GM18507 (cell line): ENCODE measurements around the gene AHCYL2.
"Not testable (repeated sequence)": the region's sequence is repeated elsewhere in the genome, so short reads cannot be mapped to it uniquely, and the experiment has no call there.

Experiments
- DNase-seq: peaks from one replicate; pipeline ENCODE4 v3.0.0; 2011; ENCODE audit warnings: low read depth; ENCODE audit not compliant: insufficient read length; ENCODE audit errors: extremely low spot score
- FAIRE-seq: peaks from 2 replicates; lab custom pipeline; 2011; peaks lifted over from hg19 to GRCh38; lab: Jason Lieb, UNC

Gene AHCYL2

GRCh38 chr7:129334473-129334872 is 109.6 kb downstream of the AHCYL2 start:
- DNase-seq, result no peak
- no peak for FAIRE-seq

- DNase-seq (no peak), FAIRE-seq (no peak)
Observed at GRCh38 chr7:129338450-129338849, 113.6 kb downstream of the AHCYL2 start.

DNA sequence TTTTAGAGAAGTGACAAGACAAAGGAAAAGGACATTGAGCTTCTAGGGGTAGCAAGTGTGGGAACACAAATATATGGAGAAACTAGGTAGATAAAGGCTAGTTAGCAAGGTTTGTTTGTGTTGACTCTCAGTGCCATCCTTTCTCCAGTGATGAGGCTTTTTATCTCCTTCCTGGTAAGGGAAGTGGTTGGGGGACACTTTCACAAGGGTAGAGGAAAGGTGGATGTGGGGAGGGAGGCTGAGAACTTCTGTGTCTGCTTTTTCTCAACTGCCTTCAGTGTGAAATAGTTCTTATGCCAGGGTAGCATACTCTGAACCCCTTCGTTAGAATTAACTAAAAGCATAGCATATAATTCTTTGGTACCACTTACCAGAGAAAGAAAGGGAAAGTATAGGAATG is 116.4 kb downstream of the AHCYL2 start:
- FAIRE-seq, result no peak

DNA sequence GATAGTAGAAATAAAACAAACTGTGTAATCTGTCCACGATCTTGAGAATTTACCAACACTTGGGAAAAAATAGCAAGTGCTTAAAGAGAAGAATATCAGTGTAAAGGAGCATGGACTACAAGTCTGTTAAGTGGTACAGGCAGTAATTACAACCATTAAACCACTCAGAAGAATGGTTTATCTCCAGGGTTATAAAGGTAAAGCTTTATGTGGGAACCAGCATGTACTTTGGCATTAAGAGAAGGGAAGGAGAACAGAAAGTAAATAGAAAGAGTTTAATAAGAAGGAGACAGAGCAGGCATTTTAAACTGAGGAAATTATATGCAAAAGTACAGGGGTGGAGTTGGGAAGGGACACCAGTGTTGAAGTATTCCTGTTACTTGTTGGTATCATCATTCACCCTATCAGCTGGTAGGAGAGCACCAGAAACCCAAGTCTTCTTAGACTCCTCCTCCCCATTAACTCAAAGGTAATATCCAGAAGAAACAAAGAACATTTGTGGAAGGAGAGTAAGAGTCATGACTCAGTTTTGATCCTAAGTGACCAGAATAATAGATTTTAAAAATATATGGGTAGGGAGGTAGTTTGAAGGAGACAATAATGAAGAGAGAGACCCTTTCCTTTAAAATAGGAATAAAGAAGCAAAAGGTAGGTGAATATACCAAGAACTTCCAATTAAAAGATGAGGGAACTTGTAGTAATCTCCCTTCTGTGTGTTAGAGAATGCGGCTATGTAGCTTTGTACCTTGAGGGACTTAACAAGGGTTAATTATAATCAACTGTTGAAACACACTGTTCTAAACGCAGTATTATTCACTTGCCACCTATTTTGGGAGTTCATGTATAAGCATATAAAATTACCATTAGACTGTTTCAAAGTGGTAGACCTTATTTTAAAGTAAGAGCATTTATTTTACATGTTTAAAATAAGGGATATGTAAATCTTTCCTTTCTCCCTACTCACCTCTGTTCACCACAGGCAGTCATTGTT is 117.3 kb downstream of the AHCYL2 start:
- DNase-seq, result no peak
- FAIRE-seq, result no peak

More for the DNA sequence above, 116.4 kb downstream of the AHCYL2 start:
- DNase-seq, result no peak

DNA sequence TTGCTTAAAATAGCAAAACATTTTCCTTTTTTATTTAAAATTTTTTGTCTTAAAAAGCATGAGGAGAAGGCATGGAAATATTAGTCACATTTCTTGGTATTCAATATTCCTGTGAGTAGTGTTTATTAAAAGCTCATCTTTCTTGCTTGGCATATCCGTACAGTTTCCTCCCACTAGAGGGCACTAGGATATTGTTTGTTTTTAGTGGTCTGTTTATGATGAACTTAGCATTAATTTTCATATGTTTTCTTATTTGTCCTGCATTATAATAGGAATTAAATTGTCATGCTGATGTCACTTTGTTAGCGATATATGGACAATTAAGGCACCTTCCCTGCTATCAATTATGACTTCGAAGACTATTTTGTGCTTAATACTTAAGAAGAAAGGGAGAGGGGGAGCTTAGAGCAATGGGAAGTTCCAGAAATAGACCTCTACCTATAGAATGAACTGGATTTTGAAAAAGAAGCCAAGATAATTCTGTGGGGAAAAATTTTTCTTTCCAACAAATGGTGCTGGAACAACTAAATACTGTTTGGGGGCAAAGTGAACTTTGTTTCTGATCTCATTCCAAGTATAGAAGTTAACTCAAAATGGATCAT is 118.4 kb downstream of the AHCYL2 start:
- DNase-seq (no peak), FAIRE-seq (peak; percentile 75)

GRCh38 chr7:129347330-129347729 is 122.5 kb downstream of the AHCYL2 start:
- DNase-seq (no peak), FAIRE-seq (no peak)

GRCh38 chr7:129348023-129348740 is 123.4 kb downstream of the AHCYL2 start:
- DNase-seq (no peak), FAIRE-seq (no peak)

DNA sequence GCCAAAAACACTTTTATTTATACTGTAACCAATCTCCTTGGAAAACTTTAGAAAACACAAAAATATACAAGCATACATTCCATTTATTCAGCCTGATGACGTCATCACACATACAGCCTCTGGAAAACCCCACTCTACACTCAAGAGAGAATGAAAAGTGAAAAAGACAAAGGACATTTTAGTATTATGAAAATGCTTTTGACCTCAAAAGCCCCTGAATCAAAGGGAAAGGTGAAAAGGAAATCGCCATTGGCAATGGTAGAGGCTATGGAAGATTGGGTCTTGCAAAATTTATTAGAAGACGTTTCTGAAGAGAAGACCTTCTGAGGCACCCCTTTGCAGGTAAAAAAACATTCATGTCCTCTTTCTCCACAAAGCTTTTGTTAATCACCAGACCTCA is 126.5 kb downstream of the AHCYL2 start:
- FAIRE-seq (no peak), DNase-seq (no peak)

DNA sequence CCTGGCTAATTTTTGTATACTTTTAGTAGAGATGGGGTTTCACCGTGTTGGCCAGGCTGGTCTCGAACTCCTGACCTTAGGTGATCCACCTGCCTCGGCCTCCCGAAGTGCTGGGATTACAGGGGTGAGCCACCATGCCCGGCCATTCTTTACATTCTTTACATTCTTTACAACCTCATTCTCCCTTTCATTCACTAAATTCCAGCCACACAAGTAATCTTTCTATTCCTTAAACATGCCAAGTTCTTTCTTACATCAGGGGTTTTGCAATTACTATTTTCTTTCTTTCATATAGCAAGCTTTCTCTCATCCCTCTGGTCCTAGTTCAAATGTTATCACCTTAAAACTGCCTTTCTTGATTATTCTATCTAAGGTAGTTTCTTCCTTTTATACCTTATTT is 128.3 kb downstream of the AHCYL2 start:
- not testable (repeated sequence) for DNase-seq, FAIRE-seq

DNA sequence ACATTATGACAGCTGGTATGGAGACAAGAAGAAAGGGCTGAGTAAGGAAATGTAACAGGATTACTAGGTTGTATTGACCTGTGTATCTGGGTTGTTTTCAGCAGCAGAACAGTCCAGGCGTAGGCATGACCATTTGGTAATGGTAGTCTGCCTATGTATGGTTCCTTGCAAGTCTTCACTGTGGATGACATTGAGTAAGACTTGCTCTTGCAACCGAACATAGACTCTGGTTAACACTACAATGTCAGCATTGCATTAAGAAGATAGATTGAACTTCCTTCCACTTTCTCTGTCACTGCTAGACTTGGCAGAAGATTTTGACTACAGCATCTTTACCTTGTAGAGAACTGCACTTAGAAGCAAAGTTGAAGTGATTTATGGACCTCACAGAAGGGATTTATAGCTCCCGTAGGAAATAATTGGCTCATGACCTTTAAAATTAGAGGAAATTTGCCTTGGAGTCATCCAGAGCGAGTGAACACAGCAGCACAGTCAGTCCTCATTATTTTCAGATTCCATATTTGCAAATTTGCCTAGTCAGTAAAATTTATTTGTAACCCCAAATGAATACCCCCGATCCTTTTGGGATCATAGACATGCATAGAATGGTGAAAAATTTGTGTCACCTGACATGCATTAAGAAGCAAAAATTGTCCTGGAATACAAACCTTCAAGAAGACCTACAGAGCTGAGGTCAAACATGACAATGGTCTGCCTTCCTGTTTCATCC is 129.8 kb downstream of the AHCYL2 start:
- DNase-seq, result no peak
- no peak for FAIRE-seq

GRCh38 chr7:129356176-129356575 is 131.3 kb downstream of the AHCYL2 start:
- no peak for FAIRE-seq

DNA sequence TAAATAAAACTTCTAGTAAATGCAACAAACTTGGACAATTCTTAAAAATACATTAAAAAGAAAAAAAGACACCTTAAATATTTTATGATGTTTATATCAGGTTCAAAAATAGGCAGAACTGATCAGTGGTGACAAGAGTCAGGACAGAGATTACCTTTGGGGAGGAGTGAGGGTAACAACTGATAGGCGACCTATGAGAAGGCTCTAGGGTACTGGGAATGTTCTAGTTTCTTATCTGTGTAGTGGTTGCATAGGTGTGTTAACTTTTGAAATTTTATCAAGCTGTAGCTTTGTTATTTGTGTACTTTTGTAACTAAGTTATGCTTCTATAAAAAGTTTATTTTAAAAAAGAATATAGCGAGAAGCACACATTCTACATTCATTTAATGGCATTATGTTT is 134.3 kb downstream of the AHCYL2 start:
- no peak for FAIRE-seq
- DNase-seq, result no peak

More at GRCh38 chr7:129356176-129356575, 131.3 kb downstream of the AHCYL2 start:
- DNase-seq, result no peak

GRCh38 chr7:129359638-129360037 is 134.8 kb downstream of the AHCYL2 start:
- no peak for DNase-seq

DNA sequence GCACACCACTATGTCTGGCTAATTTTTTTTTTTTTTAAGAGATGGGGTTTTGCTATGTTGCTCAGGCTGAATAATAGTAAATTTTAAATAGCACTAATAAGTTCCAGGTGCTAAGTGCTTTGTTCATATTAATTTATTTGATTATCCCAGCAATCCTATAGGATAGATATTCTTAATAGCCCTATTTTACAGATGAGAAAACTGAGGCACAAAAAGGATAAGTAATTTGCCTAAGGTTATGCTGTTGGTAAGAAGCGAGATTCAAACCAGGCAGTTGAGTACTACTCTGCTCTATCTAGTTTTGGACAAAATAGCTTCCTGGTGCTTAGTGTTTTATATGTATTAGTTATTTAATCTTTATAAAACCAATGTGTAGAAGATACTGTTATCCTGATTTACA is 136.9 kb downstream of the AHCYL2 start:
- FAIRE-seq (no peak), DNase-seq (no peak)

More at GRCh38 chr7:129359638-129360037, 134.8 kb downstream of the AHCYL2 start:
- no peak for FAIRE-seq

DNA sequence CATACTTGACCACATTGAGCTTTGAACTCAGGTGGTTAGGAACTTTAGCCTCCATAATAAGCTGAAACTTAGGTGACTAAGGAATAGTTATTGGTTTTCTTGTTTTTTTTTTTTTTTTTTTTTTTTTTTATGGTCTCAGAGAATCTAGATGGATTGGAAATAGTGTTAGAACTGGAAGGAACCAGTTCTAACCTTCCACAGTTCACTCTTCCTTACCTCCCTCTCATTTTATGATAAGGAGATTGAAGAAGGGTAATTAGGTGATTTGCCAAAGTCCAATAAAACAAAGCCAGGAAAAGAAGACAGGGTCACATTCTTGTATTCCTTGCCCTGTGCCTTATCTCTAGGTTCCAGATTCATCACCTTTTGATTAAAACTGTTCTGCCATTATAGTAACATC is 137.7 kb downstream of the AHCYL2 start:
- FAIRE-seq (no peak), DNase-seq (no peak)

DNA sequence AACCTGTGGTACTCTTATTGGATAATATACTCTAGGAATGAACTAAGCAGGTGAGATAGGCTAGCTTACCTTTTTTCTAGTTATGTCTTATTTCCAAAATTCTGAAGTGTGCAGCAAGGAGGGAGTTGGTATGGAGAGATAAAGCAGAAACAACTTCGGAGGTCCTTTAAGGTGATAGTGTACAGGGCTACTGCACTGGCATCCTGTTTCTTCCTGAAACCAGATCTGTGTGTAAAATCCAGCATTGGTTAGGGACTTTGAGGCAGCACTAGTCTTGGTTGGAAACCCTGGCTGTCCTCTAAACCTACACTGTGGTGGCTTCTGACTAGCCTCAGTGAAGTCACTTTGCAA is 142.5 kb downstream of the AHCYL2 start:
- FAIRE-seq (no peak), DNase-seq (no peak)

DNA sequence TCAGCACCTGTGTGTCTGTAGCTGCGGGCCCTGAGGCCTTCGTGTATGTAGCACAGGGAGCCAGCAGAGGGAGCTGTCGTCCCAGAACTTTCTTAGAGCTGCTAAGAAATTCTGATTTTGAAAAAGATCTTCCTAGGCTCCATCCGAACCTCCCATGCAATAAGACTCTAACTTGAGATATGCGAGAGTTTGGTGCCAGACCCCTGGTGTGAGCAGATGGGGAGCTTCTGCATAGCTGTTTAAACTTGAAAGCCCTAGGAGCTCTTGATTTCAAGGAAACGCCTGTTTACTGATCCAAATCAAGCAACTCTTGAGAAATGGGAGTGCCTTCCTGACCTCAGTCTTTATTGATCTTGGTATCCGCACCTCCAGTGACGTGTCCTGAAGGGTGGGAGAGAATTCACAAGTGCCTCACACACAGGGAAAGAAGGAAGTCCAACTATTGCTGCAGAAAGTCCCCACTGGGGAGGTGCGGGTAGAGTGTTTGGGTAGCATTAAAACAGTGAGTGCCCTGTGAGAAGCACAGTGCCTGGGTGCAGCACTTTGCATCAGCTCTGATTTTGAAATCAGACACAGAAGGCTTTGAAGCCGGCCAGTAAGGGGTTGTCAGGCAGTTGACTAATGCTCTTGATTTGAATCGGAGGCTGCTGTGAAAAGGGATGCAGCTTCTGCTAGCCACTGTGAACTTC is 143.0 kb downstream of the AHCYL2 start:
- no peak for DNase-seq
- peak; percentile 91 for FAIRE-seq

DNA sequence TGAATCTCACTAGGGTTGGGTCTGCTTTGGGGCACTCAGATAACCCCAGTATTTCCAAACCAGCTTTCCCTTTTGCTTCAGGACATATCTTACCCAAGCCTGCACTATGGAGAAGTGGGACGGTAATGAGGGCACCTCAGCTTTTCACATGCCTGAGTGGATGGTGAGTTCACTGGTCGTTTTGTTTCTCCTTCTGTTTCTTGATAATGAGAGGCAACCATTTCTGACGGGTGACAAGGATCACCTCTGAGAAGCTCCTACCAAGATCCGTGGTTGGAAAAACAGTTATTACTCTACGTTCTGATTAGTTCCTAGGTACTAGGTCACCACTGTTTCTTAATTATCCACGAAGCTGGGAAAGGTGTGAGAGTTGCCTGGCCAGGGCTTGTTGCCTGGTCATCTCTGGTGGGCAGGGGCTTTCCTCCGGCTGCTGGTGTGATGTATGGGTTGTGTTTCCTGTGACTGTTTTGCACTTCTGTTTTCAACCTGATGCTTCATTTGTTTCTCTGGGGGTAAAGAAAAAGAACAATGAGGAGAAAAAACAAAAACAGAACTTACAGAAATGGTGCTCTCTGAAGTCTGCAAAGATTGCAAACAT is 143.7 kb downstream of the AHCYL2 start:
- FAIRE-seq, result no peak
- no peak for DNase-seq

GRCh38 chr7:129369447-129369846 is 144.6 kb downstream of the AHCYL2 start:
- not testable (repeated sequence) for FAIRE-seq, DNase-seq
